HUDEP-2 (cell line): ENCODE measurements around the gene MIDN.

Source experiments
- DNase-seq, 76 experiments: peaks; one replicate each; lab custom pipeline; 2025; ENCODE audit not compliant: unreplicated experiment in 76 of 76; lab: John Stamatoyannopoulos, UW

The MIDN gene

GRCh38 chr19:1244693-1245451, 3.5 kb upstream of the MIDN start:
- peak in 65 of 76 experiments; percentile 29 to 94 (median 72) for DNase-seq

- DNase-seq = no peak
These were observed 2.7 kb upstream of the MIDN start for GRCh38 chr19:1245494-1246264.

DNA sequence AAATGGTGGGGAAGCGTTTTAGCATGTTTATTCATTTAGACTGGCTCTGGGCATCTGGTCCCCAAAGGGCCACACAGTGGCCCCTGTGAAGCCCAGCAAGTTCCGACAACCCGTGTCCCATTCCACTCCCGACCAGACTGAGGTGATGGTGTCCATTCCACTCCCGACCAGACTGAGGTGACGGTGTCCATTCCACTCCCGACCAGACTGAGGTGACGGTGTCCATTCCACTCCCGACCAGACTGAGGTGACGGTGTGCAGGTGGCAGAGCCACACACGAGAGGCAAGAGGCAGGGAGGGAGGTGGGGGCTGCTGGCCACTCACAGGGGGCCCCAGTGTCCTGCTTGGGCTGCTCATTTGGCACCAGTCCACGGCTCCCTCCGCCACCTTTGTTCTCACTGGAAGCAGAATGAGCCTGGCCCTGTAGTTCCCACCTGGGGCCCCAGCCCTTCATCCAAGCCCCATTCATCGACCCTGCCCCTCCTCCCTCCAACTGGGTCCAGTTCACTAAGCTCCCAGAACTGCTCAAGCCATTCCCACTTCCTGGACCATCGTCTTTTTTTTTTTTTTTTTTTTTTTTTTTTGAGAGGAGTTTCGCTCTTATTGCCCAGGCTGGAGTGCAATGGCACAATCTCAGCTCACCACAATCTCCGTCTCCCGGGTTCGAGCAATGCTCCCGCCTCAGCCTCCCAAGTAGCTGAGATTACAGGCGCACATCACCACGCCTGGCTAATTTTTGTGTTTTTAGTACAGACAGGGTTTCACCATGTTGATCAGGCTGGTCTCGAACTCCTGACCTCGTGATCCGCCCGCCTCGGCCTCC, 1.9 kb upstream of the MIDN start:
- DNase-seq = peak in 1 of 76 experiments; percentile 37

- DNase-seq = no peak
These were observed 640 bp upstream of the MIDN start for GRCh38 chr19:1247748-1248138.

- peak in 55 of 76 experiments; percentile 32 to 95 (median 75) for DNase-seq
These were observed 459 bp downstream of the MIDN start for GRCh38 chr19:1248786-1249297.

DNA sequence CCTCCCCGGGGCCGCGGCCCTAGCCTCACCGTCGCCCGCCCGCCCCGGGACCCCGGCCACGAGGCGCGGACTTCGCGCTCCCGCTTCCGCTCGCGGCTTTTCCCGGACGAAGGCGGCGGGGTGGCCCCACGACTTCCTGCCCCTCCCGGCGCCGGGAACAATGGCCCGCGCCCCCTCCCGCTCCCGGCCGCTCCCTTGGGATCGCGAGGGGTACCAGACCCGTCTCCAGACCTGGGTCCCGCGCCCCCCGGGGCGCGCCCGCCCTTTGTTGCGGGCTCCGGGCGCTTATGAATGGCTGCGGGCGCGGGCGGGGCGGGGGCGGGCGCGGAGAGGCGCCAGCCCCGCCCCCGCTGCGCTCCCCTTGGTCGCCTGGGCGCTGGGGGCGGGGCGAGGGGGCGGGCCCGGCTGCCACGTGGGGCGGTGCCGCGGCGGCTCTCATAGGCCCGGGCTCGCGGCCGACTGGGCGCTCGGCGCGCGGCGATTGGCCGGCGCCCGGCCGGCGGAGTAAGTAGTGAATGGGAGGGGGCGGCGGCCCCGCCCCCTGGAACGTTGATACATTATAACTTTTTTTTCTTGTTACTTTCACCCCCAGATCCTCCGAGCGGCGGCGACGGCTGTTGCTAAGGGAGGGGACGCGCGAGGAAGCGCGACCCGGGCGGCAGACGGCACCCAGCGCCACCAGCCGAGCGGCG, 1.1 kb downstream of the MIDN start:
- peak in 72 of 76 experiments; percentile 52 to 98 (median 94) for DNase-seq

- DNase-seq = peak in 1 of 76 experiments; percentile 64
These were observed 1.6 kb downstream of the MIDN start for GRCh38 chr19:1249990-1250436.

DNA sequence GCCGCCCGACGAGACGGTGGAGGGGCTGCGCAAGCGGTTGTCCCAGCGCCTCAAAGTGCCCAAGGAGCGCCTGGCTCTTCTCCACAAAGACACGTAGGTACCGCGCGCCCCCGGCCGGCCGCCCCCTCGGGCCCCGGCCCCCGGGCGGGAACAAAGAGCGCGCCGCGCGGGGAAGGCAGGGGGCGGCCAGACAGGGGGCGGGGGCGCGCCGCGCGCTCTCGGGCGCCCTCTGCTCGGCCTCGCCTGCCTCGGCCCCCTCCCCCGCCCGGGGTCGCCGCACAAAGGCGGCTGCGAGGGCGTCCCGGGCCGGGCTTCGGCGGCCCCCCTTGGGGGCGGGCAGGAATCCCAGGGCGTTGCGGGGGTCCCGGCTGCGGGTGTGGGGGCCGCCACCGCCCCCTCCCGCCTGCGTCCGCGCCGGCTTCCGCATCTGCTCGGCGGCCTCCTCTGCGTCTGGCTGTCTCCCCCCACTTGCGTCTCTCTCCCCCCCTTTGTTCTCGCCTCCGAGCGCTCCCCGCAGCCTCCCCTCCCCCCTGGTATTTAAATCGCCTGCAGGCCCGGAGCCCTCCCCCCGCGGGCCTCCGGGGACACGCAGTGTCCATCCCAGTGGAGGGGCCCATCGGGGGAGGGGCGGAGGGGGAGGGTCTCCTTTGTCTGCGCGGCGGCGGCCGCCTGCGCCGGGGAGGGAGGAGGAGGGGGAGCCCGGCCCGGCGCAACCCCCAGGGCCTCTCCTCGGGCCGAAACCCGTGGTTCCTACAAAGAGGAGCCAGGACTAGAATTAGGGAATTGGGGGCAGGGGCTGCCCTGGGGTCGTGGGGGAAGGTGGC, 2.3 kb downstream of the MIDN start:
- DNase-seq = peak in 31 of 76 experiments; percentile 19 to 59 (median 38)

DNA sequence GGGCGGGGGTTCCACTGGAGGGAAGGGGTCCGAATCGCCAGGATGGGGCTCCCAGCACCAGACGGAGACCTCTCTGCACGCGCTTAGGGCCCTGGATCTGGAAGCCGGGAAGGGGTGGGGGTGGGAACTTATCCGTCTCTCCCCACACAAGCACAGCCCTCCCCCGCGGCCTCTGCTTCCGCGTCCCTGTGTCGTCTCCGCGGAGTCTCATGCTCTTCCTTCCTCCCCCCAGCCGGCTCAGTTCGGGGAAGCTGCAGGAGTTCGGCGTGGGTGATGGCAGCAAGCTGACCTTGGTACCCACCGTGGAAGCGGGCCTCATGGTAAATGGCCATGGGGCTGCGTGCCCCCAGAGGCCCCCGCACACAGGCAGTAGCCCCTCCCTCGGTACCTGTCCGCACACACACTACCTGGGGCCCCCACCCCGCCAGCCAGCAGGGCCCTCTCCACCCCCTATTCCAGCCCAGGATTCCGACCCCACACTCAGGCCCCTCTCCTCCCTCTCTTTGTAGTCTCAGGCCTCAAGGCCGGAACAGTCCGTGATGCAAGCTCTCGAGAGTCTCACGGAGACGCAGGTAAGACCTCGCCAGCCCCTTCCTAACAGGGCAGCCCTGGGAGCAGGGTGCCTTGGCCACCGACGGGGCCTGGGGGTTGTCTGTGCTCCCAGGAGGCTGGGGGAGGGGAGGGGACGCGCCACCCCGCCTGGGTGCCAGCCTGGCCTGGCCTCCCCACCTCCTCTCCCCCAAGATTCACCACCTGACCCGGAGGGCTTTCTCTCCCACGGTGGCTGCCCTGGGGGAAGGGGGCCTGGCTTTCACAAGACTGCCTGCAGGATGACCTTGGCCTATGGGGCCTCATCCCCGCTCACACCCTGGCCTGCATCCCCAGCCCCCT, 3.2 kb downstream of the MIDN start:
- peak in 59 of 76 experiments; percentile 25 to 83 (median 63) for DNase-seq

- peak in 61 of 76 experiments; percentile 37 to 93 (median 72) for DNase-seq
These were observed 3.9 kb downstream of the MIDN start for GRCh38 chr19:1252221-1252820.

GRCh38 chr19:1252821-1253513, 4.6 kb downstream of the MIDN start:
- DNase-seq = peak in 70 of 76 experiments; percentile 79 to 99 (median 93)

GRCh38 chr19:1253514-1254080, 5.2 kb downstream of the MIDN start:
- peak in 7 of 76 experiments; percentile 63 to 91 (median 89) for DNase-seq

GRCh38 chr19:1254081-1254527, 5.7 kb downstream of the MIDN start:
- no peak for DNase-seq

- DNase-seq = no peak
These were observed 6.3 kb downstream of the MIDN start for GRCh38 chr19:1254530-1255185.

- DNase-seq = no peak
These were observed 7.1 kb downstream of the MIDN start for GRCh38 chr19:1255186-1256161.
